GM19395 (cell line): ENCODE measurements around the gene UBA3.

Experiments
- ATAC-seq: cut with Tn5 transposase; IDR thresholded peaks from one replicate; pipeline ENCODE4 v1.9.1; 2021; ENCODE audit warnings: mild to moderate bottlenecking, moderate library complexity; ENCODE audit not compliant: unreplicated experiment

UBA3 gene

DNA sequence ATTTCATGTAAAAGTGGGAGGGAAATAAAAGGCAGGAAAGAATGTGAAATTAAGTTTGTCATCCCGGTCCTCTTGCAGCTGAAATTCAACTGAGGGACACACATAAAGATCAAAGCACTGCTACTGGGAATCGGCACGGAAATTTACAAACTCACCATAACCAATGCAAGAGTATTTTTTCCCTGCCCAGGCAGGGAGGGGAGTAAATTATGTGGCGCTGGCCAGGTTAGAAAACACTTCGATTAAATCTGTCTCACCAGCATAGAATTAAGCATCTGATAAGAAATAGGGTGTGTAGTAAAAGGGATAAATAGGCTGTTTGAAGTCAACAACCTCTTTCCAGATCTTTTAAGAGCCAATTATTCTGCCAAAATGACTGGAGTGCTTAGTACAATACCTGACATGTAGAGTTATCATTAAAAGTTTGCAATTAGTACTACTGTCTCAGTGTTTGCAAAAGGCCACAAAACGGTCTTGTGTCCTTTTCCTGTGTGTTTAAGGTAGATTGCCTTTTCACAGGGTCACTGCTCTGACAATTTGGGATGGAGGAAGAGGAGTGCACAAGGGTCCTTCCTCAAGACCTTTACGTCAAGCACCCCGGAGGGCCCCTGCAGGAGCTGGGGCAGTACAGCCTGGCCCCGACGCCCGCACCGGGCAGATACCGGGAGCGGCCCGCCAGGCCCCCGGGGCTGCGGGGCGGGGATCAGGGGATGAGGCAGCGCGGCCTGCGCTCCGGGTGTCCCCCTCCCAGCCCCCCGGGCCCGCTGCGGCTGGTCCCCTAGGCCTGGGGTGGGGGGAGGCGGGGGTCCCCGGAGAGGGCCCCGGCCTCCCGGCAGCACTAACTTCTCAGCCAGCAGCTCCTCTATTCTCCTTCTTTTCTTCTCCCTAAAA lies 651 bp downstream of the UBA3 start:
- ATAC-seq = peak; percentile 16

DNA sequence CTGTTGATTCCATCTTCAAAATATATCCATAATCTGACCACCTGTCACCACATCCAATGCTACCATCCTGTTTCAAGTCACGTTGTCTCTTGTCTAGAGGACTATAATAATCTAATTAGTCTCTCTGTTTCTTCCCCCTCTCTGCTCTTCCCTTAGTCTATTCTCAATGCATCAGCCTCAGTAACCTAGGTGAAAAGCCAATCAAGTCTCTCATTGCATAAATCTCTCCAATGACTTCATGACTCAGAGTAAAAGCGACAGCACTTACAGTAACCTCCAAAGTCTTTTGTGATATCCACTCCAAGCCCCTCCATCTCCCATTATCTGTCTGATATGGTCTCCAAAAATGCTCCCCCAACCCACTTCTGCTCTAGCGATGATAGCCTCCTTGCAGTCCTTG lies 7.2 kb downstream of the UBA3 start:
- no peak for ATAC-seq

DNA sequence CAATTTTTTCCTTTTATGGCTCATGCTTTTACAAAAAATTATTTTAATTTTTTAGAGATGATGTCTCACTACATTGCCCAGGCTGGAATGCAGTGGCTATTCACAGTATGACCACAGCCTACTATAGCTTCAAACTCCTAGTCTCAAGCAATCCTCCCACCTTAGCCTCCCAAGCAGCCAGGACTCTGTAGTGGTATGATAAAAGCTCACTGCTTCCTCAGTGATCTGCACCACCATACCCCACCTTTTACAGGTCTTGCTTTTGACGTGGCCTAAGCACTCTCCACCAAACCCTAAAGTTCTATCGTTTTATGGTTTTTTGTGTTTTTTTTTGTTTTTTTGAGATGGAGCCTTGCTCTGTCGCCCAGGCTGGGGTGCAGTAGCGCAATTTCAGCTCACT lies 14.0 kb downstream of the UBA3 start:
- ATAC-seq = no peak

DNA sequence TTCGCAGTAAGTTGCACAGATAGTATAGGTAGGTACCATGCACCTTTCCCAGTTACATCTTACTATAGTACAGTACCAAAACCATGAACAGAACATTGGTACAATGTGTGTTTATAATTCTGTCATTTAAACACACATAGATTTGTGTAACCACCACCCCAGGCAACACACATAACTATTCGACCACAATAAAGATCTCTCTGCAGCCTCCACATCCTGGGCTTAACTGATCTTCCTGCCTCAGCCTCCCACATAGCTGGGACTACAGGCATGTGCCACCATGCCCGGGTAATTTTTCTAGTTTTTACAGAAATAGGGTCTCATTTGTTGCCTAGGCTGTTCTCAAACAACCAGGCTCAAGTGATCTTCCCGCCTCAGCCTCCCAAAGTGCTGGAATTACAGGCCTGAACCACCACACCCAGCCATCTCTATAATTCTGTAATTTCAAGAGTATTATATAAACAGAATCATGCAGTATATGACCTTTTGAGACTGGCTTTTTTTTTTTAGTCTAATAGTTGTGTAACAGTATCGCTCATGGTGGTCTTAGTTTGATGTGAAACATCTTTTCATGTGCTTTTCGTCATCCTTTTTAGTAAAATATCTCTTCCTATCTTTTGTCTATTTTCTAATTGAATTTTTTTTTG lies 14.7 kb downstream of the UBA3 start:
- no peak for ATAC-seq

DNA sequence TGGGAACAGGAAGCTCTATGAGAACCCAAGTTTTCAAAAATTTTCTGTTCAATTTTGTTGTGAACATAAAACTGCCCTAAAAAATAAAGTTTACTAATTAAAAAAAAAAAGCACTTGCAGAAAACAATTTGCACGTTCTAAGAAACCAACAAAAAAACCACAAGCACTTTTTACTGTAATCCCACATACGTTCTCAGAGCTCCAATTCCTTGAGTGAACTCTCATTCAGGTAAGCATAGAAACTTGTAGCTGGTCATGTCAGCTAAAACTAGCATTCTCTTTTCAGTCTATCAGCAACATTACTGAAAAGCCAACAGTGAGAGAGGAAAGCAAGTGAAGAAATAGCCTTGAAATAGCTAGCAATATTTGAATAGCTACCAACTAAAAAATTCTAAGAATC lies 16.5 kb downstream of the UBA3 start:
- no peak for ATAC-seq

DNA sequence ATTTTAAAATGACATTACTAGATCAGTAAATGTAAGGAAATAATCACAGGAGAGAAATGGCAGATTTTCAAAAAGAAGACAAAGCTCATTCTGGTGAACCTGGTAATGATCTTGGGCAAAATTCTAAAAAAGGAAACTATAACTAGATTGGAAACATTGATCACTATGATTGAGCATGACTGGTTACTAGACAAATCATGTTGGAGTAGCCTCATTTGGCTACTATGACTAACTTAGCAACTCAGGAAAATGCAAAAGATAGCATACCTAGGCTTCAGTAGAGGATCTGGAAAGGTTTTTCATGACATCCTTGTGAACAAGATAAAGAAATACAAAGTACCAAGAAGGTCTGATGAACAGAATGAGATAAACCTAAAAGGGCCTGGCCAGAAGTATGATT lies 20.5 kb downstream of the UBA3 start:
- ATAC-seq = no peak

DNA sequence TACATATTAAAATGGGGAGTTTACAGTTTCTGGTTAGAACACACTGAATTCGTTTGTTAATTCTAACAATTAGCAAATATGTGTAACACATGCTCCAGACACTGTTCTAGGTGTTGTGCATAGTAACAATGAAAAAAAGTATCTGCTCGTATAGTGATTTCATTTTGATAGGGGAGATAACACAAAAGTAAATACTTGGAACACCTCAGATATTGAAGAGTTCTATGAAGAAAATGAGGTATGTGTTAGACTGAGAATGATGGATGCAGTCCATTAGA lies 21.3 kb downstream of the UBA3 start:
- no peak for ATAC-seq

DNA sequence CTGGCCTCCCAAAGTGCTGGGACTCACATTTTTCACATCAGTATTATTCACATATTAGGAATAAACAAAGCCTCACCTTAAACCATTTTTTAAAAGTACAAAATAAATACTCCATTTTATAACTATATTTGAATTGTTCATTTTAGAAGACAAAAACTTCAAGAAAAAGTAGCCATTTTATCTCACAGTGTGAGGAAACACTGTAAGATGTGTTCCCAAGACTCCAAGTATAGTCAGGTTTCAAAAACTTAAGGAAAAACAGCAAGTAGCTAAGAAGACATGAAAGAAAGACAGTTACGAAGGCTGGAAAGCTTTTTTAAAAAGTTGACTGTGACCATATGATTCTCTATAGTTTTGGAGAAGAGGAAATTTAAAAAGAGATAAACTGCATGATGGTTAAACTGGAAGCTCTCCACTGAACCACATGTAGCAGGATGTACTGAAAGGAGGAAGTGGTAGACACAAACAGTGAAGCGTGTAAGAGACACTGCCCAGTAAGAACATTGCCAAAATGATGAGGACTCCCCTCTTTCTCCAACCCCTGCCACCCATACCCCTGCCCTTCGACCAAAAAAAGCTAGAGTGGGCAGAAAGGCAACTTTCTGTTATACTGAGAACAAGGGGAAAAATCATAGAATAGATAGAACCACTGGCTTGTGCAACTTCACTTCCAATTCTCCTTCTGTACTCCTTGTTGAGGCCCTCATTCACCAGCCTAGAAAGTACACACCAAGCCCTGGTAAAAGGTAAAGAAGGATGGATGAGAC lies 21.8 kb downstream of the UBA3 start:
- peak; percentile 99 for ATAC-seq

DNA sequence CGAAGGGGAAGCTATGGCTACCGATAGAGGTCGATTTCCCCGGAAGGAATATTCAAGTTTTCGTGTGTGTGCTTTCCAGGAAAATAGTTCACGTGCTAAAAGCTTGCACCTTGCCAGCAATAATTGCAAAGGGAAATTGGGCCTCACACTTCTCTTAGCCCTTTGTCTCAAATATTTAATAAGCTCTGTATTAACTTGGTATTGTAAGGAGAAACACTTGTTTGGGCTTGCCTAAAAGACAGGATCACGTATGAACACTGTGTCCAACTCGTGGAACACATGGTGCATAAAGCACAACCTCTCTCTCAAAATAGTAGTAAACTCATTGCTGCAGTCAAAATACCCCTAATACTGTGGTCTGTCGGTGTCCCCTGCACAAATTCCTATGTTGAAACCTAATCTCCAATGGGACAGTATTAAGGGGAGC lies 27.7 kb downstream of the UBA3 start:
- ATAC-seq = peak; percentile 0

DNA sequence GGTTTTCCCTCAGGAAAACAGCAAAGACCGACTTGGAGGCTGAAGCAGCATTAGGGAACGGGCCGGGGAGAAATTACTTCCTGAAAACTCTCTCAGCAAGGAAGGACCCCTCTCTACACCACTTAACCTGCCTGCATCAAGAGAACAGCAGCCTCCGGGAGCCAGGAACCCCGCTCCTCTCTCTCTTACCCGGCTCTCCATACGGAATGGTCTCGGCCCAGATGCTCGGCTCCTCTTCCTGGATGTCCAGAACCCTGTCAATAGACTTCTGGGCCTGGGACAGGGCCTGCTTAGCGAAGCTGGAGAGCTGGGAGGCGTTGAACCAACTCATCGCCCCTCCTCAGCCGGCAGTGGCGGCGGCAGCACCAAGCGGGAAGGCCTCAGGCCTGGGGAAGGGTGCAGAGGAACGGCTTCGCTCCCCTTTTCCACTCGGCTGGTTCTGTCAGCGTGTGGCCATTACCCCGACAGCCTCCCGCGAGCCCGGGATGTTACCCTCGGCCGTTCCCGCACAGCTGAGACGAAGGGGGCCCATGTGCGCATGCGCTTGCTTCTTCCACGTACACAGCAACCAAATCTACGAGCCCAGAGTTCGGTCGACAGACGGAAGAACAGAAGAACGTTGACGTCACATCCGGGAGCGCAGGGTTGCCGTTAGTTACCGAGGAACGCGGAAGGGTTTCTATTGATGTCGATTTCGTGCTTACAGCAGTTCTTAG lies 28.3 kb downstream of the UBA3 start, which contains the start of gene TMF1:
Gene TMF1 (minus strand): TSS at position 578 of the 716 bp plus-strand sequence. CDS start 247 bp downstream, at position 331.
- ATAC-seq = peak; percentile 98

DNA sequence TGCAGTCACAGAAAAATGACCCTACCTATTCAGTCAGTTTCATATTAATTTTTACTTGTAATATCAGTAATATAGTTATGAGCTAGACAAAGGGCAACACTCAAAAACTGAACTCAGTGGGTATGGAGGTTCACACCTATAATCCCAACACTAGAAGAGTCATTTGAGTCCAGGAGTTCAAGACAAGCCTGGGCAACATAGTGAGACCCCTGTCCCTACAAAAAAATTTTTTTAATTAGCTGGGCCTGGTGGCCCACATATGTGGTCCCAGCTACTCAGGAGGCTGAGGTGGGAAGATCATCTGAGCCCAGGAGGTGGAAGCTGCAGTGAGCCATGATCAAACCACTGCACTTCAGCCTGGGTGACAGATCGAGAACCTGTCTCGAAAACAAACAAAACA lies 31.2 kb downstream of the UBA3 start:
- no peak for ATAC-seq

DNA sequence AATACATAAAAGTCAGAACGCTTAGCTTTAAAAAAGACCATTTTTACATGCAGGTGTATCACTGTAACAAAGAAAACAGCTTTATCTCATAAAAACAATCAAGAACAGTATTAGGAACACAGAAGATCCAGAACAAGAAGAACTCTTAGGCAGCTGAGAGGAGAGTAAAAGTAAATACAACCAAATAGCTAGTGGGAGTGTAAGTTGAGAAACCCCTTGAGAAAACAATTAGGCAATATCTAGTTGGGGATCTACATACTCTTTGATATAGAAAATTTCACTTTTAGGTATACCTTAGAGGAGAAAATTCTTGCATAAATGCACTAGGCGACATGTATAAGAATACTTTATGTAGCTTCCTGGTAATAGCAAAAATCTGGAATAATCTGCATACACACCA lies 35.6 kb downstream of the UBA3 start:
- no peak for ATAC-seq

DNA sequence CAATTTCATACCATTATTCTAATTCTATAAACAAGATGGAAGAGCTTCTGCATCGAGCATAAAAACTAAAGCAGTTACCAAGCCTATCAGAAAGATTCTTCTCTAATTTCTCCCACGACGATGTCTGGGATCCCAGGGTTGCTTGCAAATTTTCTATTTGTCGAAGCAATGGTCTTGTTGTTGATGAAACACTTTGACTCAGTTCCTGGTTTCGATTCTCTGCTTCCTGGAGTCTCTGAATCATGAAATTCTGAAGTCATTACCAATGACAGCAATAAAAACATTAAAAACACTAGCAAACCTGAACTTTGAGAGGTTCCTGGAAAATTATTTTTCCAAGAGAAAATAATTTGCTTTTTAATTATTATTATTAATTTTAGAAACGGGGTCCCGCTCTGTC lies 46.7 kb downstream of the UBA3 start:
- ATAC-seq = no peak

DNA sequence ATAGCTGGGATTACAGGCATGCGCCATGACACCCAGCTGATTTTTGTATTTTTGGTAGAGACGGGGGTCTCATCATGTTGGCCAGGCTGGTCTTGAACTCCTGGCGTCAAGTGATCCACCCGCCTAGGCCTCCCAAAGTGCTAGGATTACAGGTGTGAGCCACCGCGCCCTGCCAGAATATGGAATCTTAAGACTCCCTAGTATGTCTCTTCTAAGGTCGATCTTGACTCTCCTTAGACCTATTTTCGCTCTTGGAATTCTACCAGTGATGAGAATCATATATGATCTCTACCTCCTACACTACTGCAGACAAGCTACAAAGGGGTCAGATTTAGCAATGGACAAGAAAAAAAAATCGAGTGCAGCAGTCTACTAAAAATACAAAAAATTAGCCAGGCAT lies 47.4 kb downstream of the UBA3 start:
- ATAC-seq = no peak

DNA sequence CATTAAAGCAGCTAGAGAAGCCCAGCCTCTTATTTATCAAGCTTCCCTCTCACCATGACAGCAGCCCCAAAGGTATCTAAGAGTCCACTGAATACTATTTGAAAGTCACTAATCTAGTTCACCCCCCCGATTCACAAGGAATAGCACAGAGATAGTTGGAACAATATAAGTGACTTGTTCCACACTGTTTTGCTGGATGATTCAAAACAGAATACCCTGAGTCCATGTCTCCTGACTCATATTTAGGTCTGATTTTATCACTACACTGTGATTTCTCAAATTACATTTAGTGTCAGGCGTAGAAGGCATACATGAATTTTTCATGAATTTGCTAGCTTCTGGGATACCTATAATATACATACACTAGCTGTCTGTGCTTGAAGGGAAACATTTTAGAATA lies 48.0 kb downstream of the UBA3 start:
- ATAC-seq = no peak

DNA sequence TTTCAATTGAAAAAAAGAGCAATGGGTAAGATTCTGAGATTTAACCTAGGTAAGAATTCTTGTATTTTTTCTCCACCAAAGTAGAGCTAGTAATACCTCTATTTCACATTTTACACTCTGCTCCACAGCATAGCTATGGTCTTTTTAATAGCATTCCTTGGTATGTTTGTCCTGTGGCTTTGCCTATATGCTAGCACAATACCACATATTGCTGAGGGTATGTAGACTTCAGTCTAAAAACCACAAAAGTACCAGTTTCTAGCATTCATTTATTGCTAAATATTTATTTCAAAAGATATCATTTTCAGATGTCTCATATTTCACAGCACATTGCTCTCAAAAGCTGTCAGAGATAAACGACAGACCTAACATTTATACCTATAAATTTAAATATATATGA lies 48.5 kb downstream of the UBA3 start:
- no peak for ATAC-seq

DNA sequence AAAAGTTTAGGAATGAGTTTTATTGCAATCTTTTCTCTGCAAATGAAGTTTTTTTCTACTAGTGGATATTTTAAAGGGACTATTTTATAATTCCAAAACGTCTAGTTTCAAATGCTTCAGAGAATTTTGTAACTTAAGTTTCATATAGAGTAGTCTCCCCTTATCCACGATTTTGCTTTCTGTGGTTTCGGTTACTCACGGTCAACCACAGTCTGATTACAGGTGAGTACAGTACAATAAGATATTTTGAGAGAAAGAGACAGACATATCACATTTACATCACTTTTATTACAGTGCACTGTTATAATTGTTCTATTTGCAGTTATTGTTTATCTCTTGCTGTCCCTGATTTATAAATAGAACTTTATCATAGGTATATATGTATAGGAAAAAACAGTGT lies 59.3 kb downstream of the UBA3 start:
- no peak for ATAC-seq

DNA sequence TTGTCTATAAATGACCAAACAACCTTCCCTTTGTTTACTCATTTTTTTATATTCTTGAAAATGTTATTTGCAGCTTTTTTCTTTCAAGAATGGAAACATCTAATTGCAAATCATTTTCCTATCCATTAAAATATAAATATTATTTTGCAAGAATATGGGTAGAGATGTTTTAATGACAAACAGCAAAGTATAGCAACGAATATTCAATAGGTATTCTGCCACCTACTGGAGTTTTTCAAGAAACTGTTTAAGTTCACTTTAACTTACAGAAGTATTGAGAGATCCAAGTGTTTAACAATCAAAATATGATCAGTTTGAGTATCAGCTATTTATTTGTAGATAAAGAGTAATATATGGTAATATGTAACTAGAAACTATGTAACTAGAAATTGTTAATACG lies 59.7 kb downstream of the UBA3 start:
- no peak for ATAC-seq

DNA sequence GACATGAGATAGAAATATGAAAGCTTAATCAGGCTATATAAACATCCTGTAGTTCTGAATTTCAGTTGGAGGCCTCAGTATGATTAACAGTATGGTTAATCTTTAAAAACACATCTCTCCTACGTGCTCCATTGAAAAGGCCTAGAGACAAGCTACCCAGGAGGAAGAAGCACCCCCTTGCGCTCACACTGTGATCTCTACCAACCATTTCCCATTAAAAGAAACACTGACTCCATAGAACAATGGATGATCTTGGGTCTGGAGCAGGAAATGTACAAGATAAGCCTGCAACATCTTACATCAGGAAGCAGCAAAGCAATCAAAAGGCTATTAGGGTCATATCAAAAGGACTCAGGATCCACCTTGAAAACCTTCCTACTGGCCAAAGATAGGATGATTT lies 63.3 kb downstream of the UBA3 start:
- ATAC-seq = no peak

DNA sequence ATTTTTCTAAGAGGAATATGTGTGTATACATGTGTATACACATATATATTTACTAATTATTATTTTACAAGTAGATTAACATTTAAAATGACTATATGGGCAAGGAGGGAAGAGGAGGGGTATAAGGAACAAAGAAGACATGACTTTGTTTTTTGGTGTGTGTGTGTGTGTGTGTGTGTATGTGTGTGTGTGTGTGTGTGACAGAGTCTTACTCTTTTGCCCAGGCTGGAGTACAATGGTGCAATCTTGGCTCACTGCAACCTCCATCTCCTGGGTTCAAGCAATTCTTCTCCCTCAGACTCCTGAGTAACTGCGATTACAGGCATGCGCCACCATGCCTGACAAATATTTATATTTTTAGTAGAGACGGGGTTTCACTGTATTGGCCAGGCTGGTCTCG lies 64.1 kb downstream of the UBA3 start:
- no peak for ATAC-seq

DNA sequence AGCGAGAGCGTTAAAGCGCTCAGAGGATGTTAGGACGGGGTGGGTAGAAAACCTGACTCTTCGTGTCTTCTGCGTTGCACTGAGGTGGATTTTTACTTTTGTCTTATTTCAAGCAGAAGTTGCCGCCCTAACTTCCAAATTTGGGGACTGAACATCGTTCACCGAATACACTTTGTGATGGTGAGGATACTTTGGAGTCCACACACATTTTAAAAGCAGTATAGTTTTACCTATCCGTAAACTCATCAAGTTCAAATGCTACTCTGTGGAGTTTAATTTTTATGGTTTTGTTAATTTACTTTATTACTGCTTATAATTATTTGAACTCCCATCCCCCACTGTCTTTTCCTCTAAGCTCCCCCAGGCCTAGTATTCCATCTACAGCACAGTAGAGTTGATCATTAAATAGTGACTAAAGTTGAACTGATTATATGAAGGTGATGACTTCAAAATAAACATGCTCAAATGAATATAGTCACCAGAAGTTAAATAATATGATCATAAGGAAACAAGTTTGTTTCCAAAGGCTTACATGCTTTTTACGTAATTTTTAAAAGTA lies 66.1 kb downstream of the UBA3 start:
- ATAC-seq = no peak
